ENCODE measurements around the gene RPS6KA3. TPM values are rescaled to one million over a fixed set of nuclear protein-coding genes. Genes with fewer than 3 reads are reported as not detected.

Gene RPS6KA3
- total and polyA plus RNA-seq, 7 donors: 18.0 to 41.9 (median 34.3) TPM

DNA sequence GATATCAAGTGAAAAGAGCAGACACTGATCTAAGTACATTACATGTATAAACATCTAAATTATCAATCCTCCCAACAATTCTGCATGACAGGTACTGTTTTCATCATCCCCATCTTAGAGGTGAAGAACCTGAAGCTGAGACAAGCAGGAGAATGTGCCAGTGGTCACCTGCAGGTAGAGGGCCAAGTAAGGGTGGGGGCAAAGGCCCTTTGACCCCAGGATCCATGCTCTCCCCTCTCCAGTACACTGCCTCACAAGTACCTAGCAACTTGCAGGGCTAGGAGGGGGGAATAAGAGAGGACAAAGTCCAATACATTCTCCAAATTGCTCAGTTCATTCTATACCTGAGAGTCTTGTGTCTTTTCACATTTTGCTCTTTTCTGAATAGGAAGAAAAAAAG is 141.7 kb downstream of the RPS6KA3 start:
- TF ChIP-seq EP300 (IDR thresholded peaks at IDR 0.05): no peak
- TF ChIP-seq POLR2A (IDR thresholded peaks at IDR 0.05): no peak
- TF ChIP-seq, protein P1, sequence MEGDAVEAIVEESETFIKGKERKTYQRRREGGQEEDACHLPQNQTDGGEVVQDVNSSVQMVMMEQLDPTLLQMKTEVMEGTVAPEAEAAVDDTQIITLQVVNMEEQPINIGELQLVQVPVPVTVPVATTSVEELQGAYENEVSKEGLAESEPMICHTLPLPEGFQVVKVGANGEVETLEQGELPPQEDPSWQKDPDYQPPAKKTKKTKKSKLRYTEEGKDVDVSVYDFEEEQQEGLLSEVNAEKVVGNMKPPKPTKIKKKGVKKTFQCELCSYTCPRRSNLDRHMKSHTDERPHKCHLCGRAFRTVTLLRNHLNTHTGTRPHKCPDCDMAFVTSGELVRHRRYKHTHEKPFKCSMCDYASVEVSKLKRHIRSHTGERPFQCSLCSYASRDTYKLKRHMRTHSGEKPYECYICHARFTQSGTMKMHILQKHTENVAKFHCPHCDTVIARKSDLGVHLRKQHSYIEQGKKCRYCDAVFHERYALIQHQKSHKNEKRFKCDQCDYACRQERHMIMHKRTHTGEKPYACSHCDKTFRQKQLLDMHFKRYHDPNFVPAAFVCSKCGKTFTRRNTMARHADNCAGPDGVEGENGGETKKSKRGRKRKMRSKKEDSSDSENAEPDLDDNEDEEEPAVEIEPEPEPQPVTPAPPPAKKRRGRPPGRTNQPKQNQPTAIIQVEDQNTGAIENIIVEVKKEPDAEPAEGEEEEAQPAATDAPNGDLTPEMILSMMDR (IDR thresholded peaks at IDR 0.05): no peak
- TF ChIP-seq POLR2AphosphoS5 (IDR thresholded peaks at IDR 0.05): no peak
- H3K27ac ChIP-seq: no peak overlapping the region
- H3K4me3 ChIP-seq: no peak overlapping the region
- peaks cover 0 to 7% (median 0%) of the 10 kb centered on the region in 4 donors for H3K36me3 ChIP-seq
- H3K9me3 ChIP-seq: no peaks in the 10 kb centered on the region
- intact Hi-C loops (cut with DNase I): no loop called here
- no peaks in the 10 kb centered on the region for H3K4me1 ChIP-seq
- no peaks in the 10 kb centered on the region for H3K27me3 ChIP-seq
- no peak for DNase-seq

DNA sequence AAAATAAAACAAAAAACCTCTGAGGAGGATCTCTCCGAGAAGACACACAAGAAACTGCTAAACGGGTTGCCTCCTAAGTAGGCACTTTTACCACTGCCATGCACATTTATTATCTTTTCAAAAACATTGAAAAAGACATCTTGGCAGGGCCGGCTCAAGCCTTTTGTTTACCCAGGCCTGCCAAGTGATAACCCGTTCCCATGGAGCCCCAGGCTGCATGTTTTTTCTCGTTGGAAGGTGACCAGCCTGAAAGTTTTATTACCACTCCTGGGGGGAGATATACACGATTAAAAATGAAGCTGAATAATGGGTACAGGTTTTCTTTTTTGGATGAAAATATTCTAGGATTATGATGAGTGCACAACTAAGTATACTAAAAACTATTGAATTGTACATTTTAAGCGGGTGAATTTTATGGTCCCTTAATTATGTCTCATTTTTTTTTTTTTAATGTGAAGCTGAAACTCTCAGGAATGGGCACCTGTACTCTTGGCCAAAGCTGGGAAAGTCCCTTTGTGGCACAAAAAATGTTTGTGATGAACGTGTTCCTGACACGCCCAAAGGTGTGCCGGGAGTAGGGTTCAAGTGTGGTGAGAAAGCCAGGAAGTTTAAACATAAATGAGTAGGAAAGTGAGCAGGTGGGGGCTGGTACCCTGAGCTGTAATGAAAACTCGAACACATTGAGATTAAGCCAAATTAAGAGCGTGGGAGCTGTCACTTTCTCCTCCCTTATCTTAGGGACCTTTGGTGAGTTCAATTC is 148.5 kb downstream of the RPS6KA3 start:
- no peaks in the 10 kb centered on the region for H3K36me3 ChIP-seq
- TF ChIP-seq EP300 (IDR thresholded peaks at IDR 0.05): no peak
- TF ChIP-seq, protein P1 (IDR thresholded peaks at IDR 0.05): no peak
- no peak for TF ChIP-seq POLR2A (IDR thresholded peaks at IDR 0.05)
- no peak for TF ChIP-seq POLR2AphosphoS5 (IDR thresholded peaks at IDR 0.05)
- no peak for DNase-seq
- peaks cover 0 to 13% (median 10%) of the 10 kb centered on the region in 4 donors for H3K4me1 ChIP-seq
- intact Hi-C loops (cut with DNase I): no loop called here
- no peak overlapping the region for H3K4me3 ChIP-seq
- no peaks in the 10 kb centered on the region for H3K9me3 ChIP-seq
- WGBS, 2 donors: 14 to 50% methylated on average over 12 of the region's 12 CpGs
- H3K27ac ChIP-seq: no peak overlapping the region
- H3K27me3 ChIP-seq: peaks cover 4 to 21% (median 16%) of the 10 kb centered on the region in 3 donors

DNA sequence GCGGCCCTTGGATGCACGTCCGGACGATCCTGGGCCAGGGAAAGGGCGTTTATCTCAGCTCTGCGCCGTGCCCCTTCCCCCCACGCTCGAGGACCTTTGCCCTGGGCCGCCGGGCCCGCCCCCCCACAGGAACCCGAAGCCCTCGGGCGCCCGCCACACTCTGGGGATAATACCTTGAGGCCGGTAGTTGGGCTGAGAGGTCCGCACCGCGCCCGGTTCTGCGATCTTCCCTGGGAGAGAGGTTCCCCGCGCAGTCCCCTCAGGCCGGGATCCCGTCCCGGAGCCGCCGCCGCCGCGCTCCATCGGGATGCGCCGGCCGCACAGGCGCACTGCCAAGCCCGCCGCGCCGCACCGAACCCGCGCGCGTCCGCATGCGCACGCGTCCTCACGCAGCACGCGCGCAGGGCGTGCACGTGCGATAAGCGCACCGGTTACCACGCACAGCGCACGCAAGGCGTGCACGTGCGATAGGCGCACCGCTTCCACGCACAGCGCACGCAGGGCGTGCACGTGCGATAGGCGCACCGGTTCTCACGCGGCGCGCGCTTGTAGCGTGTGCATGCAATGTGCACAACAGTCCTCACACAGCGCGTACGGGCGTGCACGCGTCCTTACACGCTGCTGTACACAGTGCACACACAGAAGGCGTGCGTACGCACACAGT is 150.0 kb downstream of the RPS6KA3 start, which contains the start of gene MAP7D2:
Gene MAP7D2, minus strand, starts transcription at position 331 of the 664 bp plus-strand sequence. Its CDS starts 28 bp downstream, at position 303.
- no peak within 1 kb of the TSS for H3K27ac ChIP-seq
- H3K4me1 ChIP-seq: peaks cover 0 to 13% (median 10%) of the 10 kb centered on the region in 4 donors
- DNase-seq: no peak
- H3K27me3 ChIP-seq: peaks cover 4 to 21% (median 16%) of the 10 kb centered on the region in 3 donors
- intact Hi-C loops (cut with DNase I): no loop called here
- H3K9me3 ChIP-seq: no peaks in the 10 kb centered on the region
- WGBS, 2 donors: 18 to 21% methylated on average over 91 of the region's 91 CpGs
- no peak for TF ChIP-seq EP300 (IDR thresholded peaks at IDR 0.05)
- TF ChIP-seq POLR2AphosphoS5 (IDR thresholded peaks at IDR 0.05): no peak
- TF ChIP-seq, protein P1 (IDR thresholded peaks at IDR 0.05): no peak
- no peak for TF ChIP-seq POLR2A (IDR thresholded peaks at IDR 0.05)
- peak within 1 kb of the TSS in 3 of 4 donors; percentile 21 to 40 (median 38) for H3K4me3 ChIP-seq
- no peaks in the 10 kb centered on the region for H3K36me3 ChIP-seq

DNA sequence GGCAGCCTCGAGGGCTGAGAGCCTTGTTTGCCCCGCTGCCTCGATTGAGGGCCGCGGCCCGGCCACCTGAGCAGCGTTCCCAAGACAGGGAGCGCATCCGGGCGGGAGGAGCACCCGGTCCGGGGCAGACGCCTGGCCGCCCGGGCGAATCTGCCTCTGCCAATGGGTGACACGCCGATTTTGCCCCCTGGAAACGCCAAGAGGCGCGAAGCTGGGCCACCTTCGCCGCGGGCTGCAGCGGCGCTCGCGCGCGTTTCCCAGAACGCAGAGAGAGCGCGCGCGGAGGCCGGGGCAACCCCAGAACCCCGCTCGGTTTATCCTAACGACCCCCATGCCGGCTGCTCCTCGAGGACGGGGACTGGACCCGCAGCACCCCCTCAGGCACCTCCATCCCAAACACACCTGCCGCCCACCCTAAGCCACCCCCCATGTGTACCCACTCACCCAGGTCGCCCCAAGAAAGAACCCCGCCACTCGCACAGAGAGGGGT is 150.6 kb downstream of the RPS6KA3 start:
- no peak for DNase-seq
- Histone ChIP-seq H3K36me3 (no peaks in the 10 kb centered on the region), H3K4me3 (peak overlapping the region in 3 of 4 donors; percentile 21 to 40 (median 38)), H3K9me3 (no peaks in the 10 kb centered on the region), H3K27me3 (peaks cover 4 to 21% (median 16%) of the 10 kb centered on the region in 3 donors), H3K4me1 (peaks cover 0 to 13% (median 10%) of the 10 kb centered on the region in 4 donors), H3K27ac (no peak overlapping the region)
- intact Hi-C loops (cut with DNase I): no loop called here
- no peak for TF ChIP-seq POLR2A (IDR thresholded peaks at IDR 0.05)
- TF ChIP-seq, protein P1 (IDR thresholded peaks at IDR 0.05): no peak
- no peak for TF ChIP-seq POLR2AphosphoS5 (IDR thresholded peaks at IDR 0.05)
- TF ChIP-seq EP300 (IDR thresholded peaks at IDR 0.05): no peak
- WGBS, 2 donors: 7 to 8% methylated on average over 47 of the region's 47 CpGs
